Vagina (tissue), 2 donors: ENCODE measurements around the gene CYP1A2. TPM values are rescaled to one million over a fixed set of nuclear protein-coding genes. Genes with fewer than 3 reads are reported as not detected.

Experiments used
- DNase-seq, 2 donors: peaks; one replicate each; pipeline ENCODE4 v3.0.0-alpha.2; 2017; ENCODE audit errors: extremely low spot score in 2 of 2
- H3K27ac ChIP-seq: fragments of 200-600 bp; sonication (generic); one replicate; pipeline ENCODE4 v1.5.1; 2019
- H3K27me3 ChIP-seq: fragments of 200-600 bp; sonication (generic); one replicate; pipeline ENCODE4 v1.5.1; 2019
- H3K36me3 ChIP-seq, 2 donors: fragments of 200-600 bp; sonication (generic); one replicate each; pipeline ENCODE4 v1.5.1; 2017 to 2019
- H3K4me1 ChIP-seq: fragments of 200-600 bp; sonication (generic); one replicate; pipeline ENCODE4 v1.5.1; 2019
- H3K4me3 ChIP-seq, 2 donors: fragments of 200-600 bp; sonication (generic); 1 replicate in 1 of 2; 2 replicates in 1 of 2; pipeline ENCODE4 v1.5.1; 2016 to 2019
- H3K9me3 ChIP-seq: fragments of 200-600 bp; sonication (generic); one replicate; pipeline ENCODE4 v1.5.1; 2019
- POLR2A ChIP-seq, 2 donors: fragments of 450-650 bp; IDR thresholded peaks; one replicate each; pipeline ENCODE4 v1.6.1; 2017; ENCODE audit warnings: antibody characterized with exemption in 2 of 2, mild to moderate bottlenecking in 2 of 2, moderate library complexity in 2 of 2
- POLR2AphosphoS5 ChIP-seq, 2 donors: sonication (generic); formaldehyde crosslinking; IDR thresholded peaks; one replicate each; pipeline ENCODE4 v1.9.0; 2017; ENCODE audit warnings: antibody characterized with exemption in 2 of 2, mild to moderate bottlenecking in 2 of 2, low read depth in 1 of 2; ENCODE audit not compliant: insufficient read depth in 1 of 2
- intact Hi-C: fragments of 100-400 bp; cut with DNase I; formaldehyde crosslinking; loops from one replicate; pipeline ENCODE4 v1.15.1; 2023
- total RNA-seq: library from RNA; depleted of rRNA; stranded (reverse); fragments of >200 nt; gene quantifications from one replicate; pipeline ENCODE4 v1.2.3, GENCODE V29; 2016
- TF ChIP-seq, protein P1 (sequence below), 3 experiments: fragments of 450-650 bp in 2 of 3; fragments of 200-600 bp in 1 of 3; sonication (generic) in 1 of 3; IDR thresholded peaks; one replicate each; pipeline ENCODE4 v1.5.1; 2017 to 2019; ENCODE audit warnings: antibody characterized with exemption in 3 of 3, mild to moderate bottlenecking in 2 of 3, moderate library complexity in 2 of 3

The CYP1A2 gene
- total RNA-seq, 1 donor from 2014 or later = not detected

DNA sequence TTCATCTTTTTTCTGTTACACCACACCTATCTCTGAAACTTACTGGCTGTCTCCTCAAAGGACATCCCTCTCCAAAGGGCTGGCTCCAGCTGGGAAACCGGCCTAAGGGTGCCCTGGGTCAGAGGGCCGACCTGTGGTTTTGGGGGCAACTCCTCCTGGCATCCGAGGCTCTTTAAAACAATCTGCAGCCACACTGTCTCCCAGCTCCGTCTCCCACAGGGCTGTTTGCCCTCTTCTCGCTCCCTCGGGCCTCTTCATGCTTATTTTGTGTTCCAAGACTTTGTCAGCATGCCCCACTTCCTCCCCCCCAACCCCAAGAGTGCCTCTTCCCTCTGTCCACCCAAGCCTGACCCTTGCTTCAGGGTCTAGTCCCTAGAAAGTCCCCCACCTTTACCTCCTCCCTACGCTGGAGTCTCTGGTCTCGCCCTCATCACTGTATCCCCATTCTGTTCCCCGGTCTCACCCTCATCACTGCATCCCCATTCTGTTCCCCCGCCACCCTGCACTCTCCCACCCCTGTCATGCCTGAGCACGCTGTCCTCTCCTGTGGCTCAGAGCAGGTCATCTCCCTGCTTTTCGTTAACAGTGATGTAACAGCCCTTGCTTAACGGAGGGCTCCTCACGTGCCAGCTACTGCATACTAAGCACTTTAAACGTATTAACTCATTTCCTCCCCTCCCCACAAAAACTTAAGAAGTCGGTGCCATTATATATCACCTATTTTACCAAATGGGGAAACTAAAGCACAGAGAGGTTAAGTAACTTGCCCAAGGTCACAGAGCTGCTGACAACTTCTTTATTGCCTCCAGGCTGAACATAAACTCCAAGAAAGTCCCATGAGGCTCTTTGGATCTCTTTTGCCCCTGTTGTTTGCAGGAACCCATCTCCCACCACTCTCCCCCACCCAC, 32.1 kb downstream of the CYP1A2 start:
- Histone ChIP-seq H3K4me1 (peaks cover 65% of the 10 kb centered on the region), H3K36me3 (no peaks in the 10 kb centered on the region), H3K4me3 (peak overlapping the region; percentile 76 to 93), H3K27ac (no peak overlapping the region), H3K27me3 (no peaks in the 10 kb centered on the region), H3K9me3 (no peaks in the 10 kb centered on the region)
- TF ChIP-seq POLR2A (IDR thresholded peaks at IDR 0.05) = no peak
- TF ChIP-seq, protein P1, sequence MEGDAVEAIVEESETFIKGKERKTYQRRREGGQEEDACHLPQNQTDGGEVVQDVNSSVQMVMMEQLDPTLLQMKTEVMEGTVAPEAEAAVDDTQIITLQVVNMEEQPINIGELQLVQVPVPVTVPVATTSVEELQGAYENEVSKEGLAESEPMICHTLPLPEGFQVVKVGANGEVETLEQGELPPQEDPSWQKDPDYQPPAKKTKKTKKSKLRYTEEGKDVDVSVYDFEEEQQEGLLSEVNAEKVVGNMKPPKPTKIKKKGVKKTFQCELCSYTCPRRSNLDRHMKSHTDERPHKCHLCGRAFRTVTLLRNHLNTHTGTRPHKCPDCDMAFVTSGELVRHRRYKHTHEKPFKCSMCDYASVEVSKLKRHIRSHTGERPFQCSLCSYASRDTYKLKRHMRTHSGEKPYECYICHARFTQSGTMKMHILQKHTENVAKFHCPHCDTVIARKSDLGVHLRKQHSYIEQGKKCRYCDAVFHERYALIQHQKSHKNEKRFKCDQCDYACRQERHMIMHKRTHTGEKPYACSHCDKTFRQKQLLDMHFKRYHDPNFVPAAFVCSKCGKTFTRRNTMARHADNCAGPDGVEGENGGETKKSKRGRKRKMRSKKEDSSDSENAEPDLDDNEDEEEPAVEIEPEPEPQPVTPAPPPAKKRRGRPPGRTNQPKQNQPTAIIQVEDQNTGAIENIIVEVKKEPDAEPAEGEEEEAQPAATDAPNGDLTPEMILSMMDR (IDR thresholded peaks at IDR 0.05) = no peak
- no peak for TF ChIP-seq POLR2AphosphoS5 (IDR thresholded peaks at IDR 0.05; ENCODE audit: insufficient read depth in 1 of 2, low read depth in 1 of 2)
- DNase-seq = no peak
- intact Hi-C loops = loop anchor here (5.0 to 10.0 kb wide), 2 partner anchors 177 to 406 kb away; partner anchors contain the start of gene RPP25

DNA sequence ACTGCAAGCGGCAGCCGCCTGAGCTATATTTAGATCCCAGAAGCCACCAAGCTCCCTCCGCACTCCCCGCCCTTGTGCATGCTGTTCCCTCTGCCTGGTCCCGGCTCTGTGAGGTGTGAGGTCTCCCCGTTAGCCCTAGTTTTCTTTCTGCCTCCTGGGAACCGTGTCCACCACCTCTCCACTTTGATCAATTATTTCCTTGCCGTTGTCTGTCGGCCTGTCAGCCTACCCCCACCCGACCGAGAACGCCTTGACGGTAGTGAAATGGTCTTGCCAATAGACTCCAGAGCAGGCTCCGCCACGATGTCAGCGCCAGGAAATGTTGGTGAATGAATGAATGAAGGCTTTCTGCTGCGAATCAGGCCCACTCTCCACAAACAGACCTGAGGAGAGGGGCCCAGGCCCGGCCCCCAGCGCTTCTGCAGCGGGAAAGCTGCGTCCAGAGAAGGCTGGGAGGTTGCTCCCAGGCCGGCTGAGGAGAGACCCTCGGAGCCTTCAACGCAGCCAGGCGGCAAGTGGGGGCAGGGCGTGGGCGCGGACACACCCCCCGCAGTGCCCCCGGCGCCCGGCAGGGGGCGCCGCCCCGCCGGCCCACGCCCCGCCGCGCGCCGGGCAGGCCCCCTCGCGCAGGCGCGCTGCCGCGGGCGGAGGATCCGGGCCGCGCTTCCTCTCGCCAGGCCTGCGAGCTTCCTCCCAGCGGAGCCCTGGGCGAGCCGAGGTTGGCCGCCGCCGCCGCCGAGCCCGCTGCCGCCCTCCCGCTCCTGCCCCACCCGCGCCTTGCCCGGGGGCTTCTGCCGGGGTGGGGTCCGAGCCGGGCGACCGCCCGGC, 33.0 kb downstream of the CYP1A2 start, which contains the start of gene CSK:
Gene CSK, plus strand, starts transcription at position 650 of the 828 bp plus-strand sequence. CDS start 16,218 bp downstream, outside the sequence.
- peak in 1 of 2 donors; percentile 43 for TF ChIP-seq POLR2A (IDR thresholded peaks at IDR 0.05)
- TF ChIP-seq, protein P1 (IDR thresholded peaks at IDR 0.05) = peak in 2 of 3 experiments; percentile 32 to 41
- no peak for TF ChIP-seq POLR2AphosphoS5 (IDR thresholded peaks at IDR 0.05; ENCODE audit: insufficient read depth in 1 of 2, low read depth in 1 of 2)
- no peaks in the 10 kb centered on the region for H3K36me3 ChIP-seq
- intact Hi-C loops = loop anchor here (5.0 to 10.0 kb wide), 2 partner anchors 176 to 407 kb away; partner anchors contain the start of gene RPP25
- peak within 1 kb of the TSS; percentile 76 to 93 for H3K4me3 ChIP-seq
- no peak for DNase-seq
- no peaks in the 10 kb centered on the region for H3K27me3 ChIP-seq
- peak within 1 kb of the TSS; percentile 79 for H3K27ac ChIP-seq
- H3K9me3 ChIP-seq = no peaks in the 10 kb centered on the region
- H3K4me1 ChIP-seq = peaks cover 71% of the 10 kb centered on the region

DNA sequence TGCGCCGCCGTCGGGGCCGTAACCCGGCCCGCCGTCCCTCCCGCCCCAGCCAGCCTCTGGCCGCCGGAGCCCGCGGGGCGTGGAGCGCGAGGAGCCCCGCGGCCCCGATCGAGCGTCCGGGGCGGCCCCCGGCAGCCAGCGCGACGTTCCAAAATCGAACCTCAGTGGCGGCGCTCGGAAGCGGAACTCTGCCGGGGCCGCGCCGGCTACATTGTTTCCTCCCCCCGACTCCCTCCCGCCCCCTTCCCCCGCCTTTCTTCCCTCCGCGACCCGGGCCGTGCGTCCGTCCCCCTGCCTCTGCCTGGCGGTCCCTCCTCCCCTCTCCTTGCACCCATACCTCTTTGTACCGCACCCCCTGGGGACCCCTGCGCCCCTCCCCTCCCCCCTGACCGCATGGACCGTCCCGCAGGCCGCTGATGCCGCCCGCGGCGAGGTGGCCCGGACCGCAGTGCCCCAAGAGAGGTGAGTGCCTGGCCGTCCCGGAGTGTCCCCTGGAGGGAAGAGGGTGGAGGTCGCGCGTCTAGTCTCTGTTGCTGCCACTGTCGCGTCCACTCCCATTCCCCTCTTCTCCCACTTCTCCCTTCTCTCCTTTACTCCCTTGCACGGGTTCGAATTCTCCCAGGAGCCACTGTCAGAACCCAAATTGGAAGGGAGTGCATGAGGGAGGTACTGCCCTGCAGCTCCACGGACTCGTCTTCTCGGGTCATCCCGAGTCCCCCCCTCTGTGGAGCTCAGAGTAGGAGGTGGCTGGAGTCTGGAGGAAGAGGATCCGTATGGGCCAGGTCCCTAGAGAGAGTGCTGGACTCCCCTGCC, 33.8 kb downstream of the CYP1A2 start:
- peak overlapping the region; percentile 76 to 93 for H3K4me3 ChIP-seq
- H3K36me3 ChIP-seq = no peaks in the 10 kb centered on the region
- H3K4me1 ChIP-seq = peaks cover 71% of the 10 kb centered on the region
- TF ChIP-seq, protein P1 (IDR thresholded peaks at IDR 0.05) = no peak
- TF ChIP-seq POLR2A (IDR thresholded peaks at IDR 0.05) (no peak), POLR2AphosphoS5 (IDR thresholded peaks at IDR 0.05; ENCODE audit: insufficient read depth in 1 of 2, low read depth in 1 of 2) (no peak)
- intact Hi-C loops = loop anchor here (5.0 to 10.0 kb wide), 2 partner anchors 175 to 408 kb away; partner anchors contain the start of gene RPP25
- peak overlapping the region; percentile 79 for H3K27ac ChIP-seq
- H3K9me3 ChIP-seq = no peaks in the 10 kb centered on the region
- DNase-seq = no peak
- no peaks in the 10 kb centered on the region for H3K27me3 ChIP-seq

DNA sequence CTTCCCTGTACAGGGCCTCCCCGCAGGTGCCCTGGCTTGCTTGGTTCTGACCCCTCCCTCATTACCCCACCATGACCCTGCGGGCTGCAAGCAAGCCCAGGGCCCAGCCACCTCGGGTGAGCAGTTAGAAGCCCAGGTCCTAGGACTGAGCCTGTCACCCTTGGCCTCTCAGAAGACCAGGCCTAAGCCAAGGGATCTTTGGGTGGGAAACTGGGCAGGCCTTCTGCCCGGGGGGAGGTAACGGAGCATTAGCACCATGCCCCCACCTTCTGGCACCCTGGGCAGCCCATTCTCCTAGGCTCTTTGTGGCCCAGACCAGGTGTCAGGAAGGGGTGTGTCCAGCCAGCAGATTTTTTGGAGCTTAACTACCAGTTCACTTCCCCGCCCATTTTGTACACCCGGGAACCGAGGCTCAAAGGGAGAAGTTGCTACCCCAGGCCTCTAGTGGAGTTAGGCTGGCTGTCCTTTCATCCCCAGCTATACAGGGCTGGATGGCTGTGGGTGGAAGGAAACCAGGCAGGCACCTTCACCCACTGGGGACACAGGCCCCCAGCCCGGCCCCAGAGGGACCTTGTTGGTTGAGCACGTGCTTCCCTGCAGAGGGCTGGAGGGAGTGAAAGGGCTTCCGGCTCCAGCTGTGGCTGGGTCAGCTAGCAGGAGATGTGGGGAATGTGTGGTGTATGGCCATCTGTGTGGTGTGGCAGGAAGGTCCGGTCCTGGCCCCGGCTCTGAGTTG, 34.6 kb downstream of the CYP1A2 start:
- no peaks in the 10 kb centered on the region for H3K9me3 ChIP-seq
- no peaks in the 10 kb centered on the region for H3K27me3 ChIP-seq
- intact Hi-C loops = loop anchor here (5.0 to 10.0 kb wide), 2 partner anchors 174 to 408 kb away; partner anchors contain the start of gene RPP25
- peaks cover 72% of the 10 kb centered on the region for H3K4me1 ChIP-seq
- DNase-seq = no peak
- no peaks in the 10 kb centered on the region for H3K36me3 ChIP-seq
- H3K27ac ChIP-seq = peak overlapping the region; percentile 79
- TF ChIP-seq, protein P1 (IDR thresholded peaks at IDR 0.05) = no peak
- TF ChIP-seq POLR2AphosphoS5 (IDR thresholded peaks at IDR 0.05; ENCODE audit: insufficient read depth in 1 of 2, low read depth in 1 of 2) (no peak), POLR2A (IDR thresholded peaks at IDR 0.05) (no peak)
- peak overlapping the region; percentile 76 to 93 for H3K4me3 ChIP-seq
